ENCODE measurements around the gene ADARB2.

Gene ADARB2

GRCh38 chr10:1560535-1561192 is 176.7 kb downstream of the ADARB2 start:
- no peak for DNase-seq

- no peak for DNase-seq
These were observed 177.6 kb downstream of the ADARB2 start for GRCh38 chr10:1559761-1560160.

GRCh38 chr10:1559311-1559710 is 178.0 kb downstream of the ADARB2 start:
- no peak for DNase-seq

- no peak for DNase-seq
These were observed 178.4 kb downstream of the ADARB2 start for GRCh38 chr10:1558906-1559305.

- no peak for DNase-seq
These were observed 180.2 kb downstream of the ADARB2 start for GRCh38 chr10:1557081-1557480.

- no peak for DNase-seq
These were observed 180.8 kb downstream of the ADARB2 start for GRCh38 chr10:1556496-1556895.

GRCh38 chr10:1553951-1554350 is 183.4 kb downstream of the ADARB2 start:
- DNase-seq = no peak

- no peak for DNase-seq
These were observed 184.2 kb downstream of the ADARB2 start for GRCh38 chr10:1552881-1553670.

- DNase-seq = no peak
These were observed 184.9 kb downstream of the ADARB2 start for GRCh38 chr10:1552406-1552805.

- no peak for DNase-seq
These were observed 185.5 kb downstream of the ADARB2 start for GRCh38 chr10:1551636-1552338.

GRCh38 chr10:1550616-1551015 is 186.7 kb downstream of the ADARB2 start:
- no peak for DNase-seq

GRCh38 chr10:1550291-1550595 is 187.1 kb downstream of the ADARB2 start:
- DNase-seq = no peak

GRCh38 chr10:1549591-1550290 is 187.6 kb downstream of the ADARB2 start:
- no peak for DNase-seq

- DNase-seq = no peak
These were observed 188.7 kb downstream of the ADARB2 start for GRCh38 chr10:1548596-1548995.

- no peak for DNase-seq
These were observed 189.2 kb downstream of the ADARB2 start for GRCh38 chr10:1548146-1548545.

GRCh38 chr10:1546431-1547110 is 190.8 kb downstream of the ADARB2 start:
- no peak for DNase-seq

- no peak for DNase-seq
These were observed 191.8 kb downstream of the ADARB2 start for GRCh38 chr10:1545524-1545923.

- no peak for DNase-seq
These were observed 192.4 kb downstream of the ADARB2 start for GRCh38 chr10:1544929-1545328.

- no peak for DNase-seq
These were observed 193.1 kb downstream of the ADARB2 start for GRCh38 chr10:1544209-1544673.

GRCh38 chr10:1543596-1543995 is 193.7 kb downstream of the ADARB2 start:
- DNase-seq = no peak

- DNase-seq = no peak
These were observed 194.4 kb downstream of the ADARB2 start for GRCh38 chr10:1542941-1543340.

GRCh38 chr10:1540144-1540543 is 197.2 kb downstream of the ADARB2 start:
- DNase-seq = no peak

GRCh38 chr10:1539216-1539615 is 198.1 kb downstream of the ADARB2 start:
- no peak for DNase-seq

All from NCI-H69 (cell line).